Measurements from ENCODE around the gene POMC. TPM values are rescaled to one million over a fixed set of nuclear protein-coding genes. Genes with fewer than 3 reads are reported as not detected.

POMC gene
- total RNA-seq, 3 donors from 2014 or later = 2.8 to 10.7 (median 2.9) TPM

DNA sequence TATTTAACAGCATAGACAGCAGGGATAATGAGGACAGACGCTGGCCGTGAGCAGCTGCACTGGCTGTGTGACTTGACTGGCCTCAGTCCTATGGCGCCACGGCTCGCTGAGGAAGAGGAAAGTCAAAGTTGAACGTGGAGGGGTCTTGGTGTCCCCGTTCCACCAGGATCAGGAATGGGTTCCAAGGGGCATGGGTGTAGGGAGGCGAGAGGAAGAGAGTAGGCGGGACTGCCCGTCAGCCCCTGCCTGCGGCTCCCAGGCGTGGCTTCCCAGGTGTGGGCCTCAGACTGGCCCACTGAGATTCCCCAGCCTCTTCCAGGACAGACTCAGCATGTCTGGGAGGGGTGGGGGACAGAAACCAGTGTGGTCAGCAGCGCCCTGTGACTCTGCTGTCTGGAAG, 51.4 kb downstream of the POMC start:
- Histone ChIP-seq H3K4me1 (no peaks in the 10 kb centered on the region), H3K27ac (no peak overlapping the region), H3K36me3 (no peaks in the 10 kb centered on the region), H3K4me3 (no peak overlapping the region), H3K9me3 (no peaks in the 10 kb centered on the region), H3K27me3 (no peaks in the 10 kb centered on the region)
- DNase-seq (ENCODE audit: low spot score in 2 of 2) = no peak
- TF ChIP-seq POLR2AphosphoS5 (IDR thresholded peaks at IDR 0.05) = no peak
- no peak for TF ChIP-seq POLR2A (IDR thresholded peaks at IDR 0.05)
- TF ChIP-seq, protein P1, sequence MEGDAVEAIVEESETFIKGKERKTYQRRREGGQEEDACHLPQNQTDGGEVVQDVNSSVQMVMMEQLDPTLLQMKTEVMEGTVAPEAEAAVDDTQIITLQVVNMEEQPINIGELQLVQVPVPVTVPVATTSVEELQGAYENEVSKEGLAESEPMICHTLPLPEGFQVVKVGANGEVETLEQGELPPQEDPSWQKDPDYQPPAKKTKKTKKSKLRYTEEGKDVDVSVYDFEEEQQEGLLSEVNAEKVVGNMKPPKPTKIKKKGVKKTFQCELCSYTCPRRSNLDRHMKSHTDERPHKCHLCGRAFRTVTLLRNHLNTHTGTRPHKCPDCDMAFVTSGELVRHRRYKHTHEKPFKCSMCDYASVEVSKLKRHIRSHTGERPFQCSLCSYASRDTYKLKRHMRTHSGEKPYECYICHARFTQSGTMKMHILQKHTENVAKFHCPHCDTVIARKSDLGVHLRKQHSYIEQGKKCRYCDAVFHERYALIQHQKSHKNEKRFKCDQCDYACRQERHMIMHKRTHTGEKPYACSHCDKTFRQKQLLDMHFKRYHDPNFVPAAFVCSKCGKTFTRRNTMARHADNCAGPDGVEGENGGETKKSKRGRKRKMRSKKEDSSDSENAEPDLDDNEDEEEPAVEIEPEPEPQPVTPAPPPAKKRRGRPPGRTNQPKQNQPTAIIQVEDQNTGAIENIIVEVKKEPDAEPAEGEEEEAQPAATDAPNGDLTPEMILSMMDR (IDR thresholded peaks at IDR 0.05) = no peak
- intact Hi-C loops (cut with DNase I; ENCODE audit: low total_unique reads) = no loop called here

DNA sequence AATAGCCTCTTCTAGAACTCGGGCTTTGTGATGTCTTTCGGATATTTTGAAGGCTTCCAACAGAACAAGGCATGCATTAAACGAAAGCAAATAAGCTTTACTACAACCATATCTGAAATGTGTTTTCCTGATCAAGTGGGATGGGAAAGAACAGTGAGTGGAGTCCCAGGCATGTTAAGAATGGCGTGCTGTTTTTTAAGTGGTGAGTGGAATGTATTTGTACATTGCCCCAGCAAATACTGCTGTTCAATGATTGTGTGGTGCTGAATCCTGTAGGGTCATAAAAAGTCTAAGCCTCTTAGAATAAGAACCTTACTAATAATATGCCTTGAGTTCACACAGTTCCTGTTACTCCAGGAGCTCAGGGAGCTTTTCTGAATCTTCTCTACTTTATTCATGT, 52.5 kb downstream of the POMC start:
- DNase-seq (ENCODE audit: low spot score in 2 of 2) = no peak
- no peaks in the 10 kb centered on the region for H3K9me3 ChIP-seq
- H3K36me3 ChIP-seq = no peaks in the 10 kb centered on the region
- no peak overlapping the region for H3K27ac ChIP-seq
- TF ChIP-seq, protein P1 (IDR thresholded peaks at IDR 0.05) = no peak
- TF ChIP-seq POLR2A (IDR thresholded peaks at IDR 0.05) = no peak
- no peak for TF ChIP-seq POLR2AphosphoS5 (IDR thresholded peaks at IDR 0.05)
- no peaks in the 10 kb centered on the region for H3K4me1 ChIP-seq
- no peaks in the 10 kb centered on the region for H3K27me3 ChIP-seq
- intact Hi-C loops (cut with DNase I; ENCODE audit: low total_unique reads) = no loop called here
- H3K4me3 ChIP-seq = no peak overlapping the region

DNA sequence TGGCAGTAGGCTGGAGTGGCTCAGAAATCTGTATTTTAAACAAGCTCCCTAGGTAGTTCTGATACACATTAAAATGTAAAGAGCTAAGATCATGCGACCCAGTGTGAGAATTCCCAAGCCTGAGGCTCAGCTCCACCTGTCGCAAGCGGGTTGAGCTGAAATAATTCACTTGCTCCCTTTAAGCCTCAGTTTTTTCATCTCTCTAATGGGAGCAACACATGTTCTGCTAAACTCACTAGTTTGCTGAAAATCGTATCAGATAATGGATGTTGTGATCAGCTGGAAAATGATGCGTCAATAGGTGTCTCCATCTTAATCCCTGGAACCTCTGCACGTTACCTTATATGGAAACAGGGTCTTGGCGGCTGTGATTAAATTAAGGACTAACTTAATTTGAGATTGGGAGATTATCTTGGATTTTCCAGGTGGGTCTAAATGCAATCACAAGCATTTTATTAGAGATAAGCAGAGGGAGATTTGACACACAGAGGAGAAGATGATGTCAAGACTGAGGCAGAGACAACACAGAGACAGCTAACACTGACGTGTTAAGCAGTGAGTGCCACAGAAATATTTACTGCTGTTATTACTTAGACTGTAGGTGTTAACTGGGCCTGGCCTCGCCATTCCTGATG, 53.0 kb downstream of the POMC start:
- no peak for DNase-seq (ENCODE audit: low spot score in 2 of 2)
- H3K4me3 ChIP-seq = no peak overlapping the region
- H3K27me3 ChIP-seq = no peaks in the 10 kb centered on the region
- H3K4me1 ChIP-seq = no peaks in the 10 kb centered on the region
- no peaks in the 10 kb centered on the region for H3K36me3 ChIP-seq
- TF ChIP-seq POLR2A (IDR thresholded peaks at IDR 0.05) = no peak
- no peak for TF ChIP-seq POLR2AphosphoS5 (IDR thresholded peaks at IDR 0.05)
- TF ChIP-seq, protein P1 (IDR thresholded peaks at IDR 0.05) = no peak
- intact Hi-C loops (cut with DNase I; ENCODE audit: low total_unique reads) = no loop called here
- no peaks in the 10 kb centered on the region for H3K9me3 ChIP-seq
- no peak overlapping the region for H3K27ac ChIP-seq

DNA sequence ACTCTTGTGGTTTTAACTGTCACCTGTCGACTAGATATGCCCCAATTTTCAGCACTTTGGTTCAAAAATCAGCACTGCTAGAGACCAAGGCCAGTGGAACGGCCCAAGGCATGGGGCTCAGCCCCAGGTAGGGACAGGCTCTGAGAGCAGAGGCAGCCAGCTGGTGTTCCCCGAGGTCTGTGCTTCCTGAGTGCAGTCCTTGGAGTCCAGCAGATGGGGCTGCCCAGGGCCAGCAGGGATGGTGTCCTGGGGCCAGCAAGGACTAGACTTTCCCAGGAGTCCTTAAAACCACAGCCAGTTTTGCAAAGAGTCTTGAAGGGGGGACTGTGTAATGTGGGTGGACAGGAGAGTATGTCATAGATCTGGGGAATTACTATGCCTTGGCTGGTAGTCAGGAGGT, 56.3 kb downstream of the POMC start:
- intact Hi-C loops (cut with DNase I; ENCODE audit: low total_unique reads) = no loop called here
- DNase-seq (ENCODE audit: low spot score in 2 of 2) = no peak

More for the DNA sequence above, 56.3 kb downstream of the POMC start:
- Histone ChIP-seq H3K27me3 (no peaks in the 10 kb centered on the region), H3K9me3 (no peaks in the 10 kb centered on the region), H3K36me3 (no peaks in the 10 kb centered on the region), H3K4me1 (no peaks in the 10 kb centered on the region), H3K27ac (no peak overlapping the region), H3K4me3 (no peak overlapping the region)
- TF ChIP-seq POLR2AphosphoS5 (IDR thresholded peaks at IDR 0.05) (no peak), POLR2A (IDR thresholded peaks at IDR 0.05) (no peak)
- TF ChIP-seq, protein P1 (IDR thresholded peaks at IDR 0.05) = no peak

Other genes starting within 250 kb of the POMC start
- gene ADCY3, start 248.3 kb downstream of the POMC start, total RNA-seq = 10 to 100 TPM; 29.3 to 89.1 (median 56.1) TPM
- gene DNAJC27, start 196.6 kb downstream of the POMC start, total RNA-seq = 10 to 100 TPM in 2 of 3 donors, 1 to 10 TPM in 1; 5.1 to 12.6 (median 10.8) TPM
- under 1 TPM; 0.16 to 0.98 (median 0.73) TPM for gene EFR3B, start 126.5 kb downstream of the POMC start, total RNA-seq
- 10 to 100 TPM in 2 of 3 donors, 1 to 10 TPM in 1; 8.2 to 21.7 (median 20.0) TPM for gene DNMT3A, start 173.3 kb upstream of the POMC start, total RNA-seq